Thymus (tissue), 11 donors: Measurements from ENCODE around the gene ALOX5AP. TPM values are rescaled to one million over a fixed set of nuclear protein-coding genes. Genes with fewer than 3 reads are reported as not detected.

Source experiments
- DNase-seq, 9 donors: peaks; one replicate each; pipeline ENCODE4 v3.0.0-alpha.2; 2013; ENCODE audit warnings: low spot score in 9 of 9, low read depth in 6 of 9, missing footprints in 1 of 9
- H3K27ac ChIP-seq, 2 donors: one replicate each; pipeline ENCODE4 v1.5.1; 2013; ENCODE audit warnings: control low read depth in 1 of 2, low read depth in 1 of 2, low read length in 1 of 2, mild to moderate bottlenecking in 1 of 2, moderate library complexity in 1 of 2
- H3K27me3 ChIP-seq, 2 donors: one replicate each; pipeline ENCODE4 v1.5.1; 2013; ENCODE audit warnings: low read length in 1 of 2; ENCODE audit not compliant: control insufficient read depth in 2 of 2, insufficient read depth in 1 of 2
- H3K36me3 ChIP-seq, 2 donors: one replicate each; pipeline ENCODE4 v1.5.1; 2013; ENCODE audit warnings: low read length in 1 of 2, mild to moderate bottlenecking in 1 of 2, moderate library complexity in 1 of 2; ENCODE audit not compliant: control insufficient read depth in 2 of 2, insufficient read depth in 2 of 2
- H3K4me1 ChIP-seq, 2 donors: one replicate each; pipeline ENCODE4 v1.5.1; 2013; ENCODE audit warnings: low read length in 2 of 2; ENCODE audit not compliant: control insufficient read depth in 2 of 2, insufficient read depth in 2 of 2
- H3K4me3 ChIP-seq, 2 donors: one replicate each; pipeline ENCODE4 v1.5.1; 2013; ENCODE audit warnings: low read length in 2 of 2, control low read depth in 1 of 2, mild to moderate bottlenecking in 1 of 2
- H3K9me3 ChIP-seq, 2 donors: one replicate each; pipeline ENCODE4 v1.5.1; 2013; ENCODE audit warnings: low read length in 1 of 2, mild to moderate bottlenecking in 1 of 2; ENCODE audit not compliant: control insufficient read depth in 2 of 2, insufficient read depth in 1 of 2
- WGBS: extraction: QIAGEN DNeasy Blood & Tissue Kit; methylation state at CpG from one replicate; pipeline ENCODE4 v1.1.7; 2013; 5-methylcytosine and 5-hydroxymethylcytosine counted together
- polyA plus RNA-seq: library from polyadenylated mRNA; stranded (reverse); fragments of 200-250 nt; gene quantifications from one replicate; pipeline ENCODE4 v1.2.3, GENCODE V29; 2013
- total RNA-seq: library from RNA; stranded (reverse); fragments of 120-200 nt; gene quantifications from one replicate; pipeline ENCODE4 v1.2.4, GENCODE V29; 2013
- donor health status: healthy.

Gene ALOX5AP
- total and polyA plus RNA-seq, 2 donors, result 36.9 to 77.1 TPM

GRCh38 chr13:30720172-30720869 is 15.0 kb upstream of the ALOX5AP start:
- no peaks in the 10 kb centered on the region for H3K36me3 ChIP-seq
- 96% methylated on average over 3 of the region's 3 CpGs for WGBS
- no peak overlapping the region for H3K4me3 ChIP-seq

GRCh38 chr13:30721936-30722335 is 13.4 kb upstream of the ALOX5AP start:
- Histone ChIP-seq H3K27ac (no peak overlapping the region), H3K4me1 (no peaks in the 10 kb centered on the region), H3K9me3 (no peaks in the 10 kb centered on the region), H3K36me3 (no peaks in the 10 kb centered on the region), H3K27me3 (no peaks in the 10 kb centered on the region), H3K4me3 (no peak overlapping the region)
- 73% methylated on average over 4 of the region's 4 CpGs for WGBS
- DNase-seq, result no peak

More at GRCh38 chr13:30720172-30720869, 15.0 kb upstream of the ALOX5AP start:
- Histone ChIP-seq H3K9me3 (no peaks in the 10 kb centered on the region), H3K4me1 (no peaks in the 10 kb centered on the region), H3K27ac (no peak overlapping the region), H3K27me3 (no peaks in the 10 kb centered on the region)
- DNase-seq, result no peak

- WGBS, result 97% methylated on average over 2 of the region's 2 CpGs
- no peak for DNase-seq
- H3K27me3 ChIP-seq, result no peaks in the 10 kb centered on the region
- no peaks in the 10 kb centered on the region for H3K4me1 ChIP-seq
- no peaks in the 10 kb centered on the region for H3K36me3 ChIP-seq
- no peaks in the 10 kb centered on the region for H3K9me3 ChIP-seq
- H3K27ac ChIP-seq, result no peak overlapping the region
- H3K4me3 ChIP-seq, result no peak overlapping the region
Measured at GRCh38 chr13:30722361-30722760, 13.0 kb upstream of the ALOX5AP start.

GRCh38 chr13:30724778-30725177 is 10.6 kb upstream of the ALOX5AP start:
- H3K36me3 ChIP-seq, result no peaks in the 10 kb centered on the region
- 98% methylated on average over 3 of the region's 3 CpGs for WGBS
- no peak overlapping the region for H3K27ac ChIP-seq
- H3K27me3 ChIP-seq, result no peaks in the 10 kb centered on the region
- no peaks in the 10 kb centered on the region for H3K9me3 ChIP-seq
- no peaks in the 10 kb centered on the region for H3K4me1 ChIP-seq
- DNase-seq, result no peak
- no peak overlapping the region for H3K4me3 ChIP-seq

GRCh38 chr13:30725326-30726085 is 9.8 kb upstream of the ALOX5AP start:
- H3K9me3 ChIP-seq, result no peaks in the 10 kb centered on the region
- DNase-seq, result no peak
- 97% methylated on average over 2 of the region's 2 CpGs for WGBS
- H3K27ac ChIP-seq, result no peak overlapping the region
- H3K4me3 ChIP-seq, result no peak overlapping the region
- no peaks in the 10 kb centered on the region for H3K36me3 ChIP-seq
- no peaks in the 10 kb centered on the region for H3K4me1 ChIP-seq
- H3K27me3 ChIP-seq, result no peaks in the 10 kb centered on the region

GRCh38 chr13:30726192-30726591 is 9.2 kb upstream of the ALOX5AP start:
- H3K9me3 ChIP-seq, result no peaks in the 10 kb centered on the region
- no peak overlapping the region for H3K4me3 ChIP-seq
- H3K4me1 ChIP-seq, result no peaks in the 10 kb centered on the region
- H3K27me3 ChIP-seq, result no peaks in the 10 kb centered on the region
- H3K27ac ChIP-seq, result no peak overlapping the region
- WGBS, result 97% methylated on average over 1 of the region's 1 CpG
- no peak for DNase-seq
- H3K36me3 ChIP-seq, result no peaks in the 10 kb centered on the region

- no peaks in the 10 kb centered on the region for H3K27me3 ChIP-seq
- DNase-seq, result no peak
- no peaks in the 10 kb centered on the region for H3K36me3 ChIP-seq
- no peak overlapping the region for H3K4me3 ChIP-seq
- no peaks in the 10 kb centered on the region for H3K4me1 ChIP-seq
- 96% methylated on average over 6 of the region's 6 CpGs for WGBS
- H3K9me3 ChIP-seq, result no peaks in the 10 kb centered on the region
- no peak overlapping the region for H3K27ac ChIP-seq
Measured at GRCh38 chr13:30727491-30728355, 7.6 kb upstream of the ALOX5AP start.

GRCh38 chr13:30729801-30730200 is 5.5 kb upstream of the ALOX5AP start:
- H3K9me3 ChIP-seq, result no peaks in the 10 kb centered on the region
- WGBS, result 98% methylated on average over 8 of the region's 8 CpGs
- no peaks in the 10 kb centered on the region for H3K36me3 ChIP-seq
- DNase-seq, result no peak
- no peak overlapping the region for H3K27ac ChIP-seq
- H3K27me3 ChIP-seq, result no peaks in the 10 kb centered on the region
- peaks cover 0 to 7% of the 10 kb centered on the region in 2 donors for H3K4me1 ChIP-seq
- no peak overlapping the region for H3K4me3 ChIP-seq

- H3K9me3 ChIP-seq, result no peaks in the 10 kb centered on the region
- H3K36me3 ChIP-seq, result no peaks in the 10 kb centered on the region
- H3K4me1 ChIP-seq, result peaks cover 0 to 14% of the 10 kb centered on the region in 2 donors
- H3K27me3 ChIP-seq, result no peaks in the 10 kb centered on the region
- H3K4me3 ChIP-seq, result no peak overlapping the region
- H3K27ac ChIP-seq, result no peak overlapping the region
- 96% methylated on average over 7 of the region's 7 CpGs for WGBS
- DNase-seq, result no peak
Measured at GRCh38 chr13:30730526-30730925, 4.8 kb upstream of the ALOX5AP start.
